ENCODE data around the gene SMARCA2. TPM values are rescaled to one million over a fixed set of nuclear protein-coding genes. Genes with fewer than 3 reads are reported as not detected.

The SMARCA2 gene
- total RNA-seq, 6 donors from 2014 or later, result 74.3 to 210 (median 139) TPM

DNA sequence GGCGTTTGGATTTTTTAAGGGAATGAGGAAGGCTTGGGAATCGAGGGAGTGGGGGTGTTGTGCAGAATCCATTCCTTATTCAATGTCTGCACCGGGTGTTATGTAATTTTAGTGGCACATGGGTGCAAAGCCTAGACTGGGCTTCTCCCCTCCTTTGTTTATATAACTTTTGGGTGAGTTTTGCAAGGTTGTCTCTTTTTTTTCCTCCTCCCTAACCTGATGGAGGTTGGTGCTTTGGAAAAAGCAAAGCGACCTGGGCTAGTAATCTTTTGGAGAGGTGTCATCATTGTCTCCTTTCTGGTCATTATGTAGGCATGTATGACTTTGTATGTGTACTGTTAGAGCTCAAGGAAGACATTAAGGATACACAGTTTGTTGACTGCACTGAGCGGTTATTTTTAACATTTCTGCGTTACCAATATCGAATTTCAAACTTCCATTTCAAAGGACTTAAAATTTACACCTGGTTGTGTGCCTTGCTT, 3.1 kb downstream of the SMARCA2 start:
- H3K27me3 ChIP-seq, result no peaks in the 10 kb centered on the region
- TF ChIP-seq EP300 (IDR thresholded peaks at IDR 0.05) (no peak), POLR2A (IDR thresholded peaks at IDR 0.05) (no peak), POLR2AphosphoS5 (IDR thresholded peaks at IDR 0.05) (no peak)
- TF ChIP-seq, protein P1, sequence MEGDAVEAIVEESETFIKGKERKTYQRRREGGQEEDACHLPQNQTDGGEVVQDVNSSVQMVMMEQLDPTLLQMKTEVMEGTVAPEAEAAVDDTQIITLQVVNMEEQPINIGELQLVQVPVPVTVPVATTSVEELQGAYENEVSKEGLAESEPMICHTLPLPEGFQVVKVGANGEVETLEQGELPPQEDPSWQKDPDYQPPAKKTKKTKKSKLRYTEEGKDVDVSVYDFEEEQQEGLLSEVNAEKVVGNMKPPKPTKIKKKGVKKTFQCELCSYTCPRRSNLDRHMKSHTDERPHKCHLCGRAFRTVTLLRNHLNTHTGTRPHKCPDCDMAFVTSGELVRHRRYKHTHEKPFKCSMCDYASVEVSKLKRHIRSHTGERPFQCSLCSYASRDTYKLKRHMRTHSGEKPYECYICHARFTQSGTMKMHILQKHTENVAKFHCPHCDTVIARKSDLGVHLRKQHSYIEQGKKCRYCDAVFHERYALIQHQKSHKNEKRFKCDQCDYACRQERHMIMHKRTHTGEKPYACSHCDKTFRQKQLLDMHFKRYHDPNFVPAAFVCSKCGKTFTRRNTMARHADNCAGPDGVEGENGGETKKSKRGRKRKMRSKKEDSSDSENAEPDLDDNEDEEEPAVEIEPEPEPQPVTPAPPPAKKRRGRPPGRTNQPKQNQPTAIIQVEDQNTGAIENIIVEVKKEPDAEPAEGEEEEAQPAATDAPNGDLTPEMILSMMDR (IDR thresholded peaks at IDR 0.05), result no peak
- DNase-seq, result no peak
- ATAC-seq (ENCODE audit: low FRiP score in 2 of 2), result no peak
- 8 to 14% methylated on average over 7 of the region's 7 CpGs for WGBS, 2 donors
- H3K4me3 ChIP-seq, result peak overlapping the region; percentile 43 to 88 (median 73)
- peaks cover 30 to 56% (median 47%) of the 10 kb centered on the region in 4 donors for H3K4me1 ChIP-seq
- H3K9me3 ChIP-seq, result no peaks in the 10 kb centered on the region
- peak overlapping the region; percentile 94 to 98 (median 98) for H3K27ac ChIP-seq
- no peaks in the 10 kb centered on the region for H3K36me3 ChIP-seq

DNA sequence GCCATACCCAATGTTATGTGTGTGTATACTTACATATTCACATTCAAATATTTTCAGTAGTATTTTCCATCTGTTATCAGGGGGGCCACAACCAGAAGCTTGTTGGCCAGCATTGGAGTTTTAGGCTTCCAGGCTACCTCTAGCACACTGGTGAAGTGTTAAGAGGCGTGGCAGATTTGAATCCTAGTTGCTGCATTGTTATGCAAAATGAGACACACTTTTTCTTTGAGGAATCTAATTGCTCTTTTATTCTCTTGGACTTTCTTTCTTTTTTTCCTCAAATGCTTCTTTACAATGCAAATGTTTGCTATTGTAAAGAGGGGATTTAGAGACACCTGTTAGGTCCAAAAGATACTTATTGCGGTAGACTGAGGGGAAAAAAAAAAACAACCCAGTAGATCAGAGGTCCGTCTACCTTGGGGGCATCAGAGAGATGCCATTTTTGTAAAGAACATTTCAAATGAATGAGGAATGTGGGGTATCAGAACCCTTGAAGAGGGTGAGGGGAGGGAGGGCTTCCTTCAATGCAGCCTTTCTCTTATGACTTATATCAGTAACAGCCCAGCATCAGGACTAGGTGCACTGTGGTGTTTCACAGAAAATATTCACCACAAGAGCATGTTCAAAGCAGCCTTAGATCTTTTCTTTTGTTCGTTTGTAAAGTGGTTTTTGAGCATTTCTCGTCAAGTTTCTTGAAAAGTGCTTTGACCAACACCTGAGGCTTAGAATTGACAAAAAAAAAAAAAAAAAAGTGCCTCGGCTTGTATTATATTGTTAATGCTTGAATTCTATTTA, 3.8 kb downstream of the SMARCA2 start:
- H3K9me3 ChIP-seq, result no peaks in the 10 kb centered on the region
- no peak for DNase-seq
- peak overlapping the region in 3 of 4 donors; percentile 97 to 98 (median 98) for H3K27ac ChIP-seq
- WGBS, 2 donors, result 26 to 34% methylated on average over 6 of the region's 6 CpGs
- no peak for ATAC-seq (ENCODE audit: low FRiP score in 2 of 2)
- H3K36me3 ChIP-seq, result no peaks in the 10 kb centered on the region
- TF ChIP-seq, protein P1 (IDR thresholded peaks at IDR 0.05), result no peak
- H3K4me1 ChIP-seq, result peaks cover 34 to 62% (median 52%) of the 10 kb centered on the region in 4 donors
- no peaks in the 10 kb centered on the region for H3K27me3 ChIP-seq
- peak overlapping the region in 3 of 4 donors; percentile 70 to 88 (median 76) for H3K4me3 ChIP-seq

DNA sequence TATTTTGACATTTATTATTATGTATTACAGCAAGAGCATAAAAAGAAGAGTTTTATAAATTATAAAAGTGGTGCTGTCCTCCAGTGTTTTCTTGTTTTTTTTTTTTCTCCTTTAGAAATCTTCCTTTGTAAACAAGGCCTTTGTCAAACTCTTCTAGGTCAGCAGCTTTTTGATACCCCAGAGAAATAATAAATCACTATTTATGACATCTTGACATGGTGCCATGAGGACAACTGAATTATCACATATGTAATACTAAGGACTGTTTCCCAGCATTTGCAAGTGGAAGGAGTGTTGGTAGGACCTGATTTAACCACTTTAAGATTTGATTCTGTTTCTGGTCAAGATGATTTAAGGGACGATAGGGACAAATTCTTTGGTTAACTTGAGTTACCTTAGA, 4.6 kb downstream of the SMARCA2 start:
- Histone ChIP-seq H3K36me3 (no peaks in the 10 kb centered on the region), H3K27me3 (no peaks in the 10 kb centered on the region), H3K4me3 (no peak overlapping the region), H3K27ac (peak overlapping the region in 2 of 4 donors; percentile 15 to 35), H3K4me1 (peaks cover 41 to 65% (median 56%) of the 10 kb centered on the region in 4 donors), H3K9me3 (no peaks in the 10 kb centered on the region)
- DNase-seq, result no peak
- 52 to 56% methylated on average over 1 of the region's 1 CpG for WGBS, 2 donors
- no peak for TF ChIP-seq POLR2A (IDR thresholded peaks at IDR 0.05)
- no peak for TF ChIP-seq POLR2AphosphoS5 (IDR thresholded peaks at IDR 0.05)
- TF ChIP-seq, protein P1 (IDR thresholded peaks at IDR 0.05), result no peak
- no peak for TF ChIP-seq EP300 (IDR thresholded peaks at IDR 0.05)
- ATAC-seq (ENCODE audit: low FRiP score in 2 of 2), result no peak

DNA sequence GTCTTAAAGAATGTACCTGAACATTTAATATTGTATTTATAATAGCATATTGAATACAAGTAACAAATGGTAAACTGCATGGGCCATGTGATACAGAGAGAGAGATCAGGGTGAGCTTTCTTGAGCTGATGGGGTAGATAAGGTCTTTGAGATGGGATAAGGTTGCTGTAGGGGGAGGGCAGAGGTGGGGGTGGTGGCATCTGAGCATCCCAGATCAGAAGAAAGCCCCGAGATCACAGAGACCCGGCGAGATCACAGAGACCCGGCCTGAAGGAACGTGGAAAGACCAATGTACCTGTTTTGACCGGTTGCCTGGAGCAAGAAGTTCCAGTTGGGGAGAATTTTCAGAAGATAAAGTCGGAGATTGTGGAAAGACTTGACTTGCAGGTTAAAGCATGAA, 6.6 kb downstream of the SMARCA2 start:
- no peaks in the 10 kb centered on the region for H3K27me3 ChIP-seq
- DNase-seq (no peak), ATAC-seq (ENCODE audit: low FRiP score in 2 of 2) (no peak)
- no peaks in the 10 kb centered on the region for H3K9me3 ChIP-seq
- H3K4me1 ChIP-seq, result peaks cover 59 to 85% (median 71%) of the 10 kb centered on the region in 4 donors
- TF ChIP-seq, protein P1 (IDR thresholded peaks at IDR 0.05), result no peak
- TF ChIP-seq EP300 (IDR thresholded peaks at IDR 0.05) (no peak), POLR2A (IDR thresholded peaks at IDR 0.05) (no peak), POLR2AphosphoS5 (IDR thresholded peaks at IDR 0.05) (no peak)
- no peaks in the 10 kb centered on the region for H3K36me3 ChIP-seq
- H3K27ac ChIP-seq, result peak overlapping the region in 1 of 4 donors; percentile 39
- H3K4me3 ChIP-seq, result no peak overlapping the region
- 81 to 83% methylated on average over 7 of the region's 7 CpGs for WGBS, 2 donors

Data from upper lobe of left lung (tissue), 6 donors.